Natural killer cell (primary cell): ENCODE results near the gene ALDOB. TPM values are rescaled to one million over a fixed set of nuclear protein-coding genes. Genes with fewer than 3 reads are reported as not detected.

Source experiments
- ATAC-seq, 3 donors: fragments of 150-1000 bp in 2 of 3; fragments of 200-7000 bp in 1 of 3; cut with Tn5 transposase; 1 replicate in 1 of 3; 2 replicates in 2 of 3; pipeline ENCODE4 v1.10.0; 2021; ENCODE audit warnings: mild to moderate bottlenecking in 2 of 3, moderate library complexity in 2 of 3
- DNase-seq, 2 donors: peaks; one replicate each; pipeline versions ENCODE4 v3.0.0 to v3.0.0-alpha.2; 2013 to 2021; ENCODE audit warnings: mixed read lengths in 1 of 2
- H3K27ac ChIP-seq: one replicate; pipeline ENCODE4 v1.5.1; 2013; ENCODE audit warnings: mild to moderate bottlenecking, low read length
- H3K27me3 ChIP-seq: one replicate; pipeline ENCODE4 v1.6.1; 2013; ENCODE audit warnings: low read length; ENCODE audit not compliant: control insufficient read depth, insufficient read depth
- H3K36me3 ChIP-seq: one replicate; pipeline ENCODE4 v1.6.1; 2013; ENCODE audit warnings: low read length; ENCODE audit not compliant: control insufficient read depth, insufficient read depth
- H3K4me1 ChIP-seq: one replicate; pipeline ENCODE4 v1.6.1; 2013; ENCODE audit warnings: low read length; ENCODE audit not compliant: control insufficient read depth, insufficient read depth
- H3K4me3 ChIP-seq: one replicate; pipeline ENCODE4 v1.5.1; 2013; ENCODE audit warnings: low read length
- H3K9me3 ChIP-seq: one replicate; pipeline ENCODE4 v1.6.1; 2013; ENCODE audit warnings: low read length; ENCODE audit not compliant: control insufficient read depth, insufficient read depth
- H3K27ac Mint-ChIP-seq, 2 donors: one replicate each; pipeline ENCODE4 v1.8.0; 2022; ENCODE audit warnings: mild to moderate bottlenecking in 2 of 2, mixed read lengths in 2 of 2, moderate library complexity in 1 of 2
- H3K27me3 Mint-ChIP-seq, 2 donors: one replicate each; pipeline ENCODE4 v1.8.0; 2022; ENCODE audit warnings: low read depth in 2 of 2, mixed read lengths in 2 of 2
- H3K36me3 Mint-ChIP-seq: one replicate; pipeline ENCODE4 v1.8.0; 2022; ENCODE audit warnings: mixed read lengths
- H3K4me1 Mint-ChIP-seq, 2 donors: one replicate each; pipeline ENCODE4 v1.8.0; 2022; ENCODE audit warnings: mixed read lengths in 2 of 2
- H3K4me3 Mint-ChIP-seq: one replicate; pipeline ENCODE4 v1.8.0; 2022; ENCODE audit warnings: mild to moderate bottlenecking, moderate library complexity, mixed read lengths
- H3K9me3 Mint-ChIP-seq, 2 donors: one replicate each; pipeline ENCODE4 v1.8.0; 2022; ENCODE audit warnings: mixed read lengths in 2 of 2
- CTCF ChIP-seq: fragments of 200-600 bp; IDR thresholded peaks from one replicate; pipeline ENCODE4 v1.8.0; 2022; ENCODE audit warnings: antibody characterized with exemption
- WGBS: methylation state at CpG from one replicate; pipeline ENCODE4 v1.1.7; 2013; ENCODE audit warnings: missing lambda C conversion rate; ENCODE audit not compliant: insufficient coverage; 5-methylcytosine and 5-hydroxymethylcytosine counted together
- intact Hi-C: fragments of 100-400 bp; cut with micrococcal nuclease; formaldehyde crosslinking; loops from one replicate; pipeline ENCODE4 v1.14.2; 2022
- total RNA-seq, 4 donors: library from RNA; stranded (reverse); fragments of 120-200 nt in 1 of 4; gene quantifications; one replicate each; pipeline versions ENCODE4 v1.2.3 to v1.2.4, GENCODE V29; 2013 to 2022

The ALDOB gene
- total RNA-seq, 3 donors from 2014 or later (not counting 1 experiment from before 2014, with no cell fraction given), result not detected

- ATAC-seq, result no peak
- TF ChIP-seq CTCF, result no peak
- Histone ChIP-seq H3K9me3 (no peaks in the 10 kb centered on the region), H3K27ac (no peak overlapping the region), H3K4me3 (no peak overlapping the region), H3K4me1 (no peaks in the 10 kb centered on the region), H3K27me3 (no peaks in the 10 kb centered on the region), H3K36me3 (no peaks in the 10 kb centered on the region)
- Mint-ChIP-seq H3K4me1 (no peaks in the 10 kb centered on the region), H3K27me3 (peaks cover 10 to 20% of the 10 kb centered on the region in 2 donors), H3K9me3 (no peaks in the 10 kb centered on the region), H3K27ac (no peak overlapping the region), H3K36me3 (no peaks in the 10 kb centered on the region), H3K4me3 (no peak overlapping the region)
- WGBS, result 64% methylated on average over 2 of the region's 2 CpGs
- intact Hi-C loops, result no loop called here
- DNase-seq, result no peak
Measured at GRCh38 chr9:101372327-101373118, 63.1 kb downstream of the ALDOB start.

- ATAC-seq, result no peak
- Histone ChIP-seq H3K4me1 (no peaks in the 10 kb centered on the region), H3K27me3 (no peaks in the 10 kb centered on the region), H3K9me3 (no peaks in the 10 kb centered on the region), H3K27ac (no peak overlapping the region), H3K4me3 (no peak overlapping the region), H3K36me3 (no peaks in the 10 kb centered on the region)
- TF ChIP-seq CTCF, result no peak
- no peak overlapping the region for H3K4me3 Mint-ChIP-seq
- intact Hi-C loops, result no loop called here
- H3K9me3 Mint-ChIP-seq, result no peaks in the 10 kb centered on the region
- H3K27me3 Mint-ChIP-seq, result peaks cover 10 to 19% of the 10 kb centered on the region in 2 donors
- WGBS, result 83% methylated on average over 1 of the region's 3 CpGs
- no peaks in the 10 kb centered on the region for H3K36me3 Mint-ChIP-seq
- no peaks in the 10 kb centered on the region for H3K4me1 Mint-ChIP-seq
- no peak overlapping the region for H3K27ac Mint-ChIP-seq
- DNase-seq, result no peak
Measured at GRCh38 chr9:101371813-101372212, 63.8 kb downstream of the ALDOB start.

Other genes with a start within 250 kb of the ALDOB start
- gene BAAT, start 50.8 kb downstream of the ALDOB start, total RNA-seq, result not detected
- gene MRPL50, start 37.2 kb downstream of the ALDOB start, total RNA-seq, result 1 to 10 TPM; 4.4 to 5.9 (median 5.1) TPM
- gene ZNF189, start 36.9 kb downstream of the ALDOB start, total RNA-seq, result 10 to 100 TPM in 1 of 3 donors, 1 to 10 TPM in 2; 6.7 to 11.3 (median 8.7) TPM
- 10 to 100 TPM; 35.5 to 44.2 (median 42.5) TPM for gene RNF20, start 98.1 kb upstream of the ALDOB start, total RNA-seq
- not detected for gene PPP3R2, start 159.2 kb upstream of the ALDOB start, total RNA-seq